ENCODE measurements around the gene CTXN3.

The CTXN3 gene

GRCh38 chr5:127608077-127608660, 40.7 kb upstream of the CTXN3 start:
- Histone ChIP-seq H3K9ac (ENCODE audit: insufficient read length, low read depth) (no peak overlapping the region), H3K4me3 (ENCODE audit: insufficient read length, low read depth) (no peak overlapping the region), H3K36me3 (ENCODE audit: insufficient read depth, insufficient read length, low read length) (no peaks in the 10 kb centered on the region), H3K4me1 (ENCODE audit: insufficient read depth, insufficient read length) (no peaks in the 10 kb centered on the region), H3K27me3 (ENCODE audit: insufficient read depth, insufficient read length) (no peaks in the 10 kb centered on the region), H3K9me3 (ENCODE audit: insufficient read depth, low read length) (no peaks in the 10 kb centered on the region)
- DNase-seq (ENCODE audit: low read depth, low spot score) = no peak
- TF ChIP-seq ZNF274 (IDR thresholded peaks at IDR 0.05; ENCODE audit: low read depth, low read length) = no peak
- TF ChIP-seq YY1 (IDR thresholded peaks at IDR 0.05; ENCODE audit: insufficient read depth, insufficient read length) = no peak
- no peak for TF ChIP-seq SUZ12 (IDR thresholded peaks at IDR 0.05; ENCODE audit: extremely low read depth, insufficient read depth, insufficient read length)

GRCh38 chr5:127609011-127609410, 39.9 kb upstream of the CTXN3 start:
- Histone ChIP-seq H3K36me3 (ENCODE audit: insufficient read depth, insufficient read length, low read length) (no peaks in the 10 kb centered on the region), H3K9me3 (ENCODE audit: insufficient read depth, low read length) (no peaks in the 10 kb centered on the region), H3K4me1 (ENCODE audit: insufficient read depth, insufficient read length) (no peaks in the 10 kb centered on the region), H3K27me3 (ENCODE audit: insufficient read depth, insufficient read length) (no peaks in the 10 kb centered on the region), H3K4me3 (ENCODE audit: insufficient read length, low read depth) (no peak overlapping the region), H3K9ac (ENCODE audit: insufficient read length, low read depth) (no peak overlapping the region)
- no peak for DNase-seq (ENCODE audit: low read depth, low spot score)
- TF ChIP-seq SUZ12 (IDR thresholded peaks at IDR 0.05; ENCODE audit: extremely low read depth, insufficient read depth, insufficient read length) (no peak), YY1 (IDR thresholded peaks at IDR 0.05; ENCODE audit: insufficient read depth, insufficient read length) (no peak), ZNF274 (IDR thresholded peaks at IDR 0.05; ENCODE audit: low read depth, low read length) (no peak)

- Histone ChIP-seq H3K27me3 (ENCODE audit: insufficient read depth, insufficient read length) (no peaks in the 10 kb centered on the region), H3K9ac (ENCODE audit: insufficient read length, low read depth) (no peak overlapping the region), H3K4me3 (ENCODE audit: insufficient read length, low read depth) (no peak overlapping the region), H3K4me1 (ENCODE audit: insufficient read depth, insufficient read length) (no peaks in the 10 kb centered on the region), H3K9me3 (ENCODE audit: insufficient read depth, low read length) (peaks cover 2% of the 10 kb centered on the region; the same call in 1 of the 2 replicates), H3K36me3 (ENCODE audit: insufficient read depth, insufficient read length, low read length) (no peaks in the 10 kb centered on the region)
- no peak for DNase-seq (ENCODE audit: low read depth, low spot score)
- TF ChIP-seq YY1 (IDR thresholded peaks at IDR 0.05; ENCODE audit: insufficient read depth, insufficient read length) (no peak), ZNF274 (IDR thresholded peaks at IDR 0.05; ENCODE audit: low read depth, low read length) (no peak), SUZ12 (IDR thresholded peaks at IDR 0.05; ENCODE audit: extremely low read depth, insufficient read depth, insufficient read length) (no peak)
Measured at GRCh38 chr5:127609957-127610356, 38.9 kb upstream of the CTXN3 start.

- TF ChIP-seq ZNF274 (IDR thresholded peaks at IDR 0.05; ENCODE audit: low read depth, low read length) = no peak
- no peak for TF ChIP-seq YY1 (IDR thresholded peaks at IDR 0.05; ENCODE audit: insufficient read depth, insufficient read length)
- TF ChIP-seq SUZ12 (IDR thresholded peaks at IDR 0.05; ENCODE audit: extremely low read depth, insufficient read depth, insufficient read length) = no peak
- Histone ChIP-seq H3K9me3 (ENCODE audit: insufficient read depth, low read length) (peaks cover 8% of the 10 kb centered on the region; the same call in 1 of the 2 replicates), H3K4me1 (ENCODE audit: insufficient read depth, insufficient read length) (no peaks in the 10 kb centered on the region), H3K4me3 (ENCODE audit: insufficient read length, low read depth) (no peak overlapping the region), H3K27me3 (ENCODE audit: insufficient read depth, insufficient read length) (no peaks in the 10 kb centered on the region), H3K36me3 (ENCODE audit: insufficient read depth, insufficient read length, low read length) (no peaks in the 10 kb centered on the region), H3K9ac (ENCODE audit: insufficient read length, low read depth) (no peak overlapping the region)
- DNase-seq (ENCODE audit: low read depth, low spot score) = no peak
Measured at GRCh38 chr5:127612441-127613141, 36.3 kb upstream of the CTXN3 start.

GRCh38 chr5:127615916-127616315, 33.0 kb upstream of the CTXN3 start:
- Histone ChIP-seq H3K9ac (ENCODE audit: insufficient read length, low read depth) (no peak overlapping the region), H3K9me3 (ENCODE audit: insufficient read depth, low read length) (peaks cover 8% of the 10 kb centered on the region; the same call in 1 of the 2 replicates), H3K27me3 (ENCODE audit: insufficient read depth, insufficient read length) (no peaks in the 10 kb centered on the region), H3K4me1 (ENCODE audit: insufficient read depth, insufficient read length) (no peaks in the 10 kb centered on the region), H3K4me3 (ENCODE audit: insufficient read length, low read depth) (no peak overlapping the region), H3K36me3 (ENCODE audit: insufficient read depth, insufficient read length, low read length) (no peaks in the 10 kb centered on the region)
- TF ChIP-seq SUZ12 (IDR thresholded peaks at IDR 0.05; ENCODE audit: extremely low read depth, insufficient read depth, insufficient read length) (no peak), YY1 (IDR thresholded peaks at IDR 0.05; ENCODE audit: insufficient read depth, insufficient read length) (no peak), ZNF274 (IDR thresholded peaks at IDR 0.05; ENCODE audit: low read depth, low read length) (no peak)
- peak; percentile 9 for DNase-seq (ENCODE audit: low read depth, low spot score)

GRCh38 chr5:127619908-127620479, 28.9 kb upstream of the CTXN3 start:
- H3K4me1 ChIP-seq (ENCODE audit: insufficient read depth, insufficient read length) = no peaks in the 10 kb centered on the region
- H3K9me3 ChIP-seq (ENCODE audit: insufficient read depth, low read length) = peaks cover 5% of the 10 kb centered on the region; the same call in 1 of the 2 replicates
- H3K9ac ChIP-seq (ENCODE audit: insufficient read length, low read depth) = no peak overlapping the region
- TF ChIP-seq YY1 (IDR thresholded peaks at IDR 0.05; ENCODE audit: insufficient read depth, insufficient read length) (no peak), ZNF274 (IDR thresholded peaks at IDR 0.05; ENCODE audit: low read depth, low read length) (no peak), SUZ12 (IDR thresholded peaks at IDR 0.05; ENCODE audit: extremely low read depth, insufficient read depth, insufficient read length) (no peak)
- no peaks in the 10 kb centered on the region for H3K27me3 ChIP-seq (ENCODE audit: insufficient read depth, insufficient read length)
- H3K36me3 ChIP-seq (ENCODE audit: insufficient read depth, insufficient read length, low read length) = no peaks in the 10 kb centered on the region
- H3K4me3 ChIP-seq (ENCODE audit: insufficient read length, low read depth) = no peak overlapping the region
- DNase-seq (ENCODE audit: low read depth, low spot score) = no peak

Measured in NT2/D1 (cell line).